Esophagus squamous epithelium (tissue), 5 donors: ENCODE results near the gene TOB1. TPM values are rescaled to one million over a fixed set of nuclear protein-coding genes. Genes with fewer than 3 reads are reported as not detected.

Source experiments
- DNase-seq: peaks from one replicate; lab custom pipeline; 2025; lab: John Stamatoyannopoulos, UW
- H3K27ac ChIP-seq, 4 donors: fragments of 200-600 bp; sonication (generic); one replicate each; pipeline ENCODE4 v1.5.1; 2016 to 2019; ENCODE audit warnings: mild to moderate bottlenecking in 1 of 4
- H3K27me3 ChIP-seq, 4 donors: fragments of 200-600 bp; sonication (generic); 1 replicate in 3 of 4; 2 replicates in 1 of 4; pipeline versions ENCODE4 v1.5.1 to v1.6.0; 2017 to 2021; ENCODE audit warnings: antibody characterized with exemption in 1 of 4
- H3K36me3 ChIP-seq, 3 donors: fragments of 200-600 bp; sonication (generic); one replicate each; pipeline ENCODE4 v1.5.1; 2016 to 2019
- H3K4me1 ChIP-seq, 3 donors: fragments of 200-600 bp; sonication (generic); one replicate each; pipeline ENCODE4 v1.5.1; 2017 to 2019
- H3K4me3 ChIP-seq, 4 donors: fragments of 200-600 bp; sonication (generic); 1 replicate in 3 of 4; 2 replicates in 1 of 4; pipeline ENCODE4 v1.5.1; 2016 to 2019; ENCODE audit warnings: mild to moderate bottlenecking in 2 of 4, moderate library complexity in 1 of 4
- H3K9me3 ChIP-seq, 3 donors: fragments of 200-600 bp; sonication (generic); one replicate each; pipeline ENCODE4 v1.5.1; 2016 to 2019
- POLR2A ChIP-seq, 4 donors: fragments of 450-650 bp; IDR thresholded peaks; one replicate each; pipeline ENCODE4 v1.6.1; 2017; ENCODE audit warnings: antibody characterized with exemption in 4 of 4, mild to moderate bottlenecking in 4 of 4, moderate library complexity in 3 of 4
- WGBS, 2 donors: methylation state at CpG; one replicate each; pipeline ENCODE4 v1.1.5; 2018; 5-methylcytosine and 5-hydroxymethylcytosine counted together
- intact Hi-C: fragments of 100-400 bp; cut with DNase I; formaldehyde crosslinking; loops from one replicate; pipeline ENCODE4 v1.15.0; 2022
- total RNA-seq, 4 donors: library from RNA; depleted of rRNA; stranded (reverse); fragments of >200 nt; gene quantifications; one replicate each; pipeline ENCODE4 v1.1.0, GENCODE V29; 2016
- TF ChIP-seq, protein P1 (sequence below), 6 experiments: fragments of 450-650 bp in 4 of 6; fragments of 200-600 bp in 2 of 6; sonication (generic) in 2 of 6; IDR thresholded peaks; one replicate each; pipeline ENCODE4 v1.5.1; 2016 to 2019; ENCODE audit warnings: antibody characterized with exemption in 6 of 6, mild to moderate bottlenecking in 4 of 6, moderate library complexity in 4 of 6
- donor health status: DM: yes; HTN: yes; CAD: no.

The TOB1 gene
- total RNA-seq, 4 donors from 2014 or later: 21.5 to 35.9 (median 31.1) TPM

DNA sequence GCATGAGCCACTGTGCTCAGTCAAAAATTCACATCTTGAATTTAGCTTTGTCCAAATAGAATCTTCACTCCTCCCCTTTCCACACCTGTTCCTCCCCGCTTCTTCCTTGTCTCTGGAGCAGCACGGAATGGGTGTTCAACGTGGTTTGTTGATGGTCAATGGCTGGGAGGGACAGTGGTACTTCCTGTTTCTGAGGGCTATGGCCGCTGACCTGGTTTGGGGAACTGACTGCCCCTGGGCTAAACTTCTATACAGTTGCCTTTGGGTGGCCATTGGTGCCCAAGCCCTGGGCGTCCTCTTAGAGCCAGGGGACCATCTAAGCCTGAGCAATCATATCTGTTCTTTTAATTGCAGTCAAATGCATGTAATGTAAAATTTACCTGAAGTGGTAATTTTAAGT lies 49.9 kb downstream of the TOB1 start:
- Histone ChIP-seq H3K36me3 (no peaks in the 10 kb centered on the region), H3K27ac (no peak overlapping the region), H3K4me3 (no peak overlapping the region), H3K4me1 (peaks cover 0 to 17% (median 9%) of the 10 kb centered on the region in 3 donors), H3K9me3 (no peaks in the 10 kb centered on the region), H3K27me3 (peaks cover 0 to 12% (median 0%) of the 10 kb centered on the region in 4 donors)
- no peak for TF ChIP-seq POLR2A (IDR thresholded peaks at IDR 0.05)
- TF ChIP-seq, protein P1, sequence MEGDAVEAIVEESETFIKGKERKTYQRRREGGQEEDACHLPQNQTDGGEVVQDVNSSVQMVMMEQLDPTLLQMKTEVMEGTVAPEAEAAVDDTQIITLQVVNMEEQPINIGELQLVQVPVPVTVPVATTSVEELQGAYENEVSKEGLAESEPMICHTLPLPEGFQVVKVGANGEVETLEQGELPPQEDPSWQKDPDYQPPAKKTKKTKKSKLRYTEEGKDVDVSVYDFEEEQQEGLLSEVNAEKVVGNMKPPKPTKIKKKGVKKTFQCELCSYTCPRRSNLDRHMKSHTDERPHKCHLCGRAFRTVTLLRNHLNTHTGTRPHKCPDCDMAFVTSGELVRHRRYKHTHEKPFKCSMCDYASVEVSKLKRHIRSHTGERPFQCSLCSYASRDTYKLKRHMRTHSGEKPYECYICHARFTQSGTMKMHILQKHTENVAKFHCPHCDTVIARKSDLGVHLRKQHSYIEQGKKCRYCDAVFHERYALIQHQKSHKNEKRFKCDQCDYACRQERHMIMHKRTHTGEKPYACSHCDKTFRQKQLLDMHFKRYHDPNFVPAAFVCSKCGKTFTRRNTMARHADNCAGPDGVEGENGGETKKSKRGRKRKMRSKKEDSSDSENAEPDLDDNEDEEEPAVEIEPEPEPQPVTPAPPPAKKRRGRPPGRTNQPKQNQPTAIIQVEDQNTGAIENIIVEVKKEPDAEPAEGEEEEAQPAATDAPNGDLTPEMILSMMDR (IDR thresholded peaks at IDR 0.05): no peak
- no peak for DNase-seq
- WGBS, 2 donors: 61 to 82% methylated on average over 4 of the region's 5 CpGs
- intact Hi-C loops: no loop called here

DNA sequence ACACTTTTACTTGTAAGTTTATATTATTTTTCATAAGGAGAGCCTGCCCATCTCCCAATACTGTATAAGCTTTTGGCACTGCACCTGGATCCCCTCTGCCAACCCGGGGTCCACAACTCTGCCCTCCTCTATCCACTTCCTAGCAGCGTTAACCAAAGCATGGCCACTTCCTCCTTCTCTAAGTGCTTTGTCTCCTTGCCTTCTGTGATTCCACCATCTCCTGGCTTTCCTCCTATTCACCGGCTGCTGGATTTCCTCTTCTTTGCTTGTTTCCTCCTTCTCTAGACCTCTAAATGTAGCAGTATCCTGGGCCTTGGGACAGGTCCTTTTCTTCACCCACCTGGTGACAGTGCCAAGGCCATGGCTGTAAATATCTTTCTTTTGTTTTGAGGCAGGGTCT lies 50.8 kb downstream of the TOB1 start:
- intact Hi-C loops: no loop called here
- no peak overlapping the region for H3K4me3 ChIP-seq
- TF ChIP-seq, protein P1 (IDR thresholded peaks at IDR 0.05): no peak
- no peaks in the 10 kb centered on the region for H3K9me3 ChIP-seq
- DNase-seq: no peak
- H3K36me3 ChIP-seq: no peaks in the 10 kb centered on the region
- H3K4me1 ChIP-seq: peaks cover 0 to 17% (median 9%) of the 10 kb centered on the region in 3 donors
- 51 to 60% methylated on average over 3 of the region's 3 CpGs for WGBS, 2 donors
- no peak overlapping the region for H3K27ac ChIP-seq
- peaks cover 0 to 12% (median 0%) of the 10 kb centered on the region in 4 donors for H3K27me3 ChIP-seq

DNA sequence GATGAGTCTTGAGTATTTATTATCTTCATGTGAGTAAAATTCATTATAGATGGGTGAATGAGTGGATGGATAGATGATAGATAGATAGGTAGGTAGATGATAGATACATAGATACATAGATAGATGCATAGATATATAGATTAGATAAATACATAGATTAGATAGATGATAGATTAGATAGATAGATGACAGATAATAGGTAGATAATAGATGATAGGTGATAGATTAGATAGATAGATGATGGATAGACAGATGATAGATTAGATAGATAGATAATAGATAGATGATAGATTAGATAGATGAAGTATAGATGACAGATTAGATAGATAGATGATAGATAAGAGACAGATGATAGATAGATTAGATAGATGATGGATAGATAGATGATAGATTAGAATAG lies 52.6 kb downstream of the TOB1 start:
- TF ChIP-seq POLR2A (IDR thresholded peaks at IDR 0.05): no peak
- TF ChIP-seq, protein P1 (IDR thresholded peaks at IDR 0.05): no peak
- Histone ChIP-seq H3K27me3 (peaks cover 0 to 12% (median 0%) of the 10 kb centered on the region in 4 donors), H3K4me1 (peaks cover 0 to 17% (median 9%) of the 10 kb centered on the region in 3 donors), H3K36me3 (no peaks in the 10 kb centered on the region), H3K9me3 (no peaks in the 10 kb centered on the region), H3K4me3 (no peak overlapping the region), H3K27ac (no peak overlapping the region)
- no peak for DNase-seq
- intact Hi-C loops: no loop called here

Other genes starting within 250 kb of the TOB1 start
- gene ABCC3, start 231.5 kb downstream of the TOB1 start, total RNA-seq: 10 to 100 TPM; 19.6 to 93.7 (median 34.1) TPM
- gene ANKRD40, start 158.4 kb downstream of the TOB1 start, total RNA-seq: 10 to 100 TPM; 10.7 to 34.9 (median 17.9) TPM
- 10 to 100 TPM; 18.0 to 95.2 (median 31.5) TPM for gene LUC7L3, start 146.8 kb downstream of the TOB1 start, total RNA-seq
- not detected for gene ANKRD40CL, start 98.8 kb downstream of the TOB1 start, total RNA-seq
- gene WFIKKN2, start 30.8 kb downstream of the TOB1 start, total RNA-seq: under 1 TPM in 1 of 4 donors, not detected in 3; 0.08 TPM